SK-N-SH treated with all-trans-retinoic acid at 6 μM for 48 hours (cell line): ENCODE results near the gene RBAK.

Source experiments
- ARNTL ChIP-seq: fragments of 450-650 bp; formaldehyde crosslinking; IDR thresholded peaks from 2 replicates; pipeline ENCODE4 v1.5.0; 2020; ENCODE audit warnings: low read depth, mild to moderate bottlenecking, moderate library complexity, borderline replicate concordance
- CSDC2 ChIP-seq: fragments of 250-450 bp; sonication (Bioruptor Pico); IDR thresholded peaks from 2 replicates; pipeline ENCODE4 v1.5.0; 2020; ENCODE audit warnings: mild to moderate bottlenecking, moderate library complexity
- GLIS3 ChIP-seq: fragments of 250-450 bp; sonication (Bioruptor Pico); IDR thresholded peaks from 2 replicates; pipeline ENCODE4 v1.5.0; 2020; ENCODE audit warnings: mild to moderate bottlenecking, moderate library complexity
- OSR1 ChIP-seq: fragments of 250-450 bp; sonication (Bioruptor Pico); IDR thresholded peaks from 2 replicates; pipeline ENCODE4 v1.8.0; 2022; ENCODE audit warnings: moderate library complexity, mild to moderate bottlenecking, inconsistent platforms
- PATZ1 ChIP-seq: fragments of 250-450 bp; sonication (Bioruptor Pico); IDR thresholded peaks from 2 replicates; pipeline ENCODE4 v1.8.0; 2020; ENCODE audit warnings: mild to moderate bottlenecking, moderate library complexity, borderline replicate concordance
- TSHZ2 ChIP-seq: fragments of 250-450 bp; sonication (Bioruptor Pico); IDR thresholded peaks from 2 replicates; pipeline ENCODE4 v1.5.0; 2020; ENCODE audit warnings: mild to moderate bottlenecking, moderate library complexity
- ZNF70 ChIP-seq: fragments of 450-650 bp; formaldehyde crosslinking; IDR thresholded peaks from 2 replicates; pipeline ENCODE4 v1.5.0; 2020; ENCODE audit warnings: mild to moderate bottlenecking, moderate library complexity
- TF ChIP-seq, protein P1 (sequence below): fragments of 250-450 bp; sonication (Bioruptor Pico); IDR thresholded peaks from 2 replicates; pipeline ENCODE4 v1.5.1; 2020; ENCODE audit warnings: low read depth, mild to moderate bottlenecking, moderate library complexity

GRCh38 chr7:4999369-4999950 lies 46.2 kb upstream of the RBAK start:
- TF ChIP-seq ZNF70 (CRISPR knock-in tag) (no peak), OSR1 (no peak), TSHZ2 (CRISPR knock-in tag) (no peak), GLIS3 (CRISPR knock-in tag) (no peak), ARNTL (CRISPR knock-in tag) (no peak), CSDC2 (no peak), PATZ1 (no peak)
- TF ChIP-seq, protein P1, sequence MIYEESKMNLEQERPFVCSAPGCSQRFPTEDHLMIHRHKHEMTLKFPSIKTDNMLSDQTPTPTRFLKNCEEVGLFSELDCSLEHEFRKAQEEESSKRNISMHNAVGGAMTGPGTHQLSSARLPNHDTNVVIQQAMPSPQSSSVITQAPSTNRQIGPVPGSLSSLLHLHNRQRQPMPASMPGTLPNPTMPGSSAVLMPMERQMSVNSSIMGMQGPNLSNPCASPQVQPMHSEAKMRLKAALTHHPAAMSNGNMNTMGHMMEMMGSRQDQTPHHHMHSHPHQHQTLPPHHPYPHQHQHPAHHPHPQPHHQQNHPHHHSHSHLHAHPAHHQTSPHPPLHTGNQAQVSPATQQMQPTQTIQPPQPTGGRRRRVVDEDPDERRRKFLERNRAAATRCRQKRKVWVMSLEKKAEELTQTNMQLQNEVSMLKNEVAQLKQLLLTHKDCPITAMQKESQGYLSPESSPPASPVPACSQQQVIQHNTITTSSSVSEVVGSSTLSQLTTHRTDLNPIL (CRISPR knock-in tag), result no peak
